GM23248 (cell line): ENCODE data around the gene PLCB1. TPM values are rescaled to one million over a fixed set of nuclear protein-coding genes. Genes with fewer than 3 reads are reported as not detected.

Experiments used
- DNase-seq: peaks from one replicate; pipeline ENCODE4 v3.0.0-alpha.2; 2015
- H2AFZ ChIP-seq: fragments of 200-600 bp; sonication (generic); 2 replicates; pipeline ENCODE4 v1.6.1; 2016; ENCODE audit warnings: antibody characterized with exemption
- H3F3A ChIP-seq: fragments of 200-600 bp; sonication (generic); 2 replicates; pipeline ENCODE4 v1.6.1; 2016; ENCODE audit warnings: mild to moderate bottlenecking, antibody characterized with exemption, mixed run types; ENCODE audit not compliant: insufficient read depth
- H3K27ac ChIP-seq: fragments of 200-600 bp; sonication (generic); 2 replicates; pipeline ENCODE4 v1.5.1; 2016; ENCODE audit warnings: mild to moderate bottlenecking
- H3K27me3 ChIP-seq: fragments of 200-600 bp; sonication (generic); replicated peaks from 2 replicates; pipeline ENCODE4 v1.6.1; 2016; ENCODE audit warnings: mild to moderate bottlenecking; ENCODE audit not compliant: insufficient read depth
- H3K36me3 ChIP-seq: fragments of 200-600 bp; sonication (generic); 2 replicates; pipeline ENCODE4 v1.6.1; 2016; ENCODE audit warnings: low read depth, mild to moderate bottlenecking
- H3K4me1 ChIP-seq: fragments of 200-600 bp; sonication (generic); 2 replicates; pipeline ENCODE4 v1.6.1; 2016; ENCODE audit warnings: mild to moderate bottlenecking; ENCODE audit not compliant: insufficient read depth
- H3K4me2 ChIP-seq: fragments of 200-600 bp; sonication (generic); one replicate; pipeline ENCODE4 v1.6.1; 2016; ENCODE audit warnings: mild to moderate bottlenecking; ENCODE audit not compliant: unreplicated experiment
- H3K4me3 ChIP-seq: fragments of 200-600 bp; sonication (generic); 2 replicates; pipeline ENCODE4 v1.5.1; 2016; ENCODE audit warnings: mild to moderate bottlenecking
- H3K79me2 ChIP-seq: fragments of 200-600 bp; sonication (generic); 2 replicates; pipeline ENCODE4 v1.6.1; 2016; ENCODE audit warnings: mild to moderate bottlenecking; ENCODE audit not compliant: insufficient read depth
- H3K9ac ChIP-seq: fragments of 200-600 bp; sonication (generic); 2 replicates; pipeline ENCODE4 v1.6.1; 2016; ENCODE audit warnings: mild to moderate bottlenecking
- H3K9me2 ChIP-seq: fragments of 200-600 bp; sonication (generic); 2 replicates; pipeline ENCODE4 v1.6.1; 2016; ENCODE audit warnings: mixed run types, mild to moderate bottlenecking, moderate library complexity; ENCODE audit not compliant: insufficient read depth
- H3K9me3 ChIP-seq: fragments of 200-600 bp; sonication (generic); one replicate; pipeline ENCODE4 v1.6.1; 2017; ENCODE audit warnings: low read depth
- H4K20me1 ChIP-seq: fragments of 200-600 bp; sonication (generic); 2 replicates; pipeline ENCODE4 v1.6.0; 2016; ENCODE audit not compliant: insufficient read depth
- EZH2 ChIP-seq: fragments of 200-600 bp; sonication (generic); IDR thresholded peaks from 2 replicates; pipeline ENCODE4 v1.6.1; 2018; ENCODE audit warnings: antibody characterized with exemption, mild to moderate bottlenecking; ENCODE audit not compliant: insufficient read depth, poor library complexity, severe bottlenecking
- EZH2phosphoT487 ChIP-seq: fragments of 200-600 bp; sonication (generic); IDR thresholded peaks from 2 replicates; pipeline ENCODE4 v1.6.1; 2018; ENCODE audit warnings: antibody characterized with exemption, moderate library complexity, mild to moderate bottlenecking, low read depth; ENCODE audit not compliant: insufficient read depth
- WGBS, 2 experiments: methylation state at CpG; one replicate each; pipeline ENCODE4 v1.1.6; 2015 to 2017; ENCODE audit warnings: low lambda C conversion rate in 2 of 2, low coverage in 1 of 2; ENCODE audit errors: missing lambda C conversion rate in 2 of 2; 5-methylcytosine and 5-hydroxymethylcytosine counted together
- in situ Hi-C: fragments of 300-500 bp; cut with MboI; formaldehyde crosslinking; loops from 2 replicates; pipeline ENCODE4 v1.15.0; 2020
- polyA plus RNA-seq: library from polyadenylated mRNA; unstranded; fragments of >200 nt; fragmentation: Nextera tagmentation; extraction: Ambion mirVana; gene quantifications from 2 replicates; pipeline ENCODE4 v1.2.1, GENCODE V29; 2016
- total RNA-seq: library from RNA; depleted of rRNA; stranded (reverse); fragments of >200 nt; shearing (Covaris generic); gene quantifications from 2 replicates; pipeline ENCODE4 v1.2.3, GENCODE V29; 2014

Gene PLCB1
- total and polyA plus RNA-seq, 2 experiments from 2014 or later: 3.7 to 12.8 TPM

DNA sequence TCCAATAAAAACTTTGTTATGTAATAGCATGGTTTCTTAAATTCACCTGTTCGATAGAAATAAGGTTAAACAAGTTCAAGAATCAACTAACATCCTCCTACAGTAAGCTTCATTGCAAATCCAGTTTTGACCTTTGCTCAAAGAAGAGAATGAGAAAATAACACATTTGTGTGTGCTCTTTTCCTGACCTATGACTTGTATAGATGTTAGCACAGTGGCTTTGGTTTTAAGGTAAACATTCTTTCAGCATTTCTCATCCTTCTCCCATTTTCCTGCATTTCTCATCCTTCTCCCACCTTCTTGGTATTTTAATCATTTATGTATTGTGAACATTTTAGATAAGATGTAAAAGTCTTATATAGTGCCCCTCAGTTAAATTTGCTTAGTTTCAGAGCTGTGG lies 73.9 kb downstream of the PLCB1 start:
- Histone ChIP-seq H4K20me1 (no peaks in the 10 kb centered on the region), H3K79me2 (no peaks in the 10 kb centered on the region), H3K27me3 (no peaks in the 10 kb centered on the region), H3K36me3 (no peaks in the 10 kb centered on the region), H3K4me3 (no peak overlapping the region), H3K9ac (no peak overlapping the region), H3K4me1 (peaks cover 5% of the 10 kb centered on the region; the same call in 1 of the 2 replicates), H3K4me2 (no peak overlapping the region), H3K27ac (no peak overlapping the region), H3K9me2 (no peaks in the 10 kb centered on the region), H2AFZ (no peak overlapping the region), H3K9me3 (no peaks in the 10 kb centered on the region), H3F3A (no peaks in the 10 kb centered on the region)
- no peak for DNase-seq
- 100% methylated on average over 1 of the region's 1 CpG for WGBS, 2 experiments
- in situ Hi-C loops: no loop called here
- TF ChIP-seq EZH2 (no peak), EZH2phosphoT487 (no peak)

DNA sequence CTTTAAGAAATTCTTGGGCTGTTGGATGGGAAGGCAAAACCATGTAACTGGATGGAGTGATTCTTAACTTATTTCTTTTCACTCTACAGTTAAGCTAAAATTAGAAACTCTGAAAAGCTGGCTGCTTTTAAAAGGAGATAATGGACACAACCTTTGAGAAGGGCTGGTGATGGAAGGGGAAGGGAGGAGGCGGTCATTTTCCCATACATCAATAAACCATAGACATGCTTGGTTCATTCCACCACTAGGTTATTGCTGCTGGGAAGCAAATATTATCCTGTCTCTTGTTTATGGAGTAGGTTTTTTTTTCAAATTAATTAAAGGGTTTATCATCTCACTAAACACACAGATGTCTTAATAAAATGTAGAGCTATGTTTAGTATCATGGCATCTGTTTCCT lies 76.2 kb downstream of the PLCB1 start:
- Histone ChIP-seq H3K27ac (no peak overlapping the region), H3K36me3 (no peaks in the 10 kb centered on the region), H3F3A (no peaks in the 10 kb centered on the region), H3K79me2 (no peaks in the 10 kb centered on the region), H3K27me3 (no peaks in the 10 kb centered on the region), H3K9me2 (no peaks in the 10 kb centered on the region), H3K4me2 (no peak overlapping the region), H3K9me3 (no peaks in the 10 kb centered on the region), H3K4me1 (peaks cover 16% of the 10 kb centered on the region; the same call in 1 of the 2 replicates), H3K9ac (no peak overlapping the region), H4K20me1 (no peaks in the 10 kb centered on the region), H2AFZ (no peak overlapping the region), H3K4me3 (no peak overlapping the region)
- TF ChIP-seq EZH2 (no peak), EZH2phosphoT487 (no peak)
- DNase-seq: no peak
- WGBS, 2 experiments: 100% methylated on average over 1 of the region's 1 CpG
- in situ Hi-C loops: no loop called here

DNA sequence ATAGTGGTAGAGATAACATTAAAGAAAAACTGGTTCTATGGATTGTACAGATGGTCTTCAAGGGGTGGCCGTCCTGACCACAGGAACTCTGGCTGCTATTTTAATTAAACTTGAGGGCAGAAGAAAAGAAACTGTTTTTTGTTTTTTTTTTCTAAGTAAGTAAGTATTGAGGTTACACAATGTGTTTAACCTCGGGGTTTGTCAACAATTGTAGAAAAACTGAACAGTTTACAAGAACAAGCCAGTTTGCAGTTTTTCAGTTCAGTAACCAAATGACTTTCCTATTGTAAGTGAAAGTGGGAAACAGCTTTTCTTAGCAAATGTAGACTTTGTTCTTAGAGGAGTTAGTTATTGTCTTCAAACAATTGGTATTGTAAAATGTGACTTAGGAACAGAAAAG lies 77.0 kb downstream of the PLCB1 start:
- TF ChIP-seq EZH2phosphoT487: no peak
- TF ChIP-seq EZH2: no peak
- in situ Hi-C loops: no loop called here
- Histone ChIP-seq H3F3A (no peaks in the 10 kb centered on the region), H3K27me3 (no peaks in the 10 kb centered on the region), H3K4me2 (no peak overlapping the region), H3K27ac (no peak overlapping the region), H3K9me3 (no peaks in the 10 kb centered on the region), H3K4me1 (peaks cover 16% of the 10 kb centered on the region; the same call in 1 of the 2 replicates), H3K4me3 (no peak overlapping the region), H2AFZ (peak overlapping the region; percentile 10; the same call in 1 of the 2 replicates), H3K9ac (no peak overlapping the region), H3K79me2 (no peaks in the 10 kb centered on the region), H4K20me1 (no peaks in the 10 kb centered on the region), H3K9me2 (no peaks in the 10 kb centered on the region), H3K36me3 (no peaks in the 10 kb centered on the region)
- 52% methylated on average over 2 of the region's 2 CpGs for WGBS, 2 experiments
- peak; percentile 7 for DNase-seq

DNA sequence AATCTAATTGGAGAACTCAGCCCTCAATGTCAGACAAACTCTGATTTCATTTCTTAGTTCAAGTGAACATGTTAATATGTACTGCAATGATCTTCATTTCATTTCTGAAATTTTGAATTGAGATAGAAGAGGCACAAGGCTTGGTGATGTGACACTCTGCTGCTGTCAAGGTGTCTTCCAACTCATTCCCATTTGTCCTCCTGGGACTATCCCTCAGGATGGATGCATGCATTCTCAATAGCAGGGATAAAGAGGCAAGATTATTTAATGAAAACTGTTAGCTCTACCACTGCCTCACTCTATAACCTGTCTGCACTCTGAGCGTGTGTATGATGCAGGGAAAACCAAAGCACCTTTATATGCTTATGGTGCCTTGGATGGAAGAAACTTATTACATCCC lies 78.7 kb downstream of the PLCB1 start:
- H3K4me3 ChIP-seq: no peak overlapping the region
- WGBS, 2 experiments: 81 to 96% methylated on average over 1 of the region's 1 CpG
- H3K36me3 ChIP-seq: no peaks in the 10 kb centered on the region
- no peak overlapping the region for H2AFZ ChIP-seq
- TF ChIP-seq EZH2 (no peak), EZH2phosphoT487 (no peak)
- DNase-seq: no peak
- H3K4me2 ChIP-seq: no peak overlapping the region
- peaks cover 15% of the 10 kb centered on the region; the same call in 1 of the 2 replicates for H3K4me1 ChIP-seq
- no peaks in the 10 kb centered on the region for H3K27me3 ChIP-seq
- no peak overlapping the region for H3K9ac ChIP-seq
- no peaks in the 10 kb centered on the region for H3K9me2 ChIP-seq
- H3K27ac ChIP-seq: no peak overlapping the region
- in situ Hi-C loops: no loop called here
- no peaks in the 10 kb centered on the region for H3F3A ChIP-seq
- no peaks in the 10 kb centered on the region for H4K20me1 ChIP-seq
- H3K9me3 ChIP-seq: no peaks in the 10 kb centered on the region
- H3K79me2 ChIP-seq: no peaks in the 10 kb centered on the region

DNA sequence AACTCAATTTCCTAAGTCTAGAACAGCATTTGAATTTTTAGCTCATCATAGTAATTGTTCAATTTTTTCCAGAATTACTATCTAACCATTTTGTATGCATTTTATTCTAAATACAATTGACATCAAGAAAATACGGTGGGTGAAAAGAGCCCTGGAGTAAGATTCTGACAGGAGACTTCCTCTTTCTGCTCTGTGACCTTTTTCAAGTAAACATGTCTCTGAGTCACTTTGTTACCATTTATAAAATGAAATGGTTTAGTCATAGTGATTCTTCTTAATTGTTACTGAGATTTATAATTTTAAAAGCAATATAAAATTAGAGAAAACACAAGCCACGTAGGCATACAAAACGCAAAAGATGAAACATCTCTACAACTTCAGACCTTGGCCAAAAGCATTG lies 80.2 kb downstream of the PLCB1 start:
- DNase-seq: peak; percentile 22
- Histone ChIP-seq H3F3A (no peaks in the 10 kb centered on the region), H3K4me3 (no peak overlapping the region), H2AFZ (no peak overlapping the region), H3K9me2 (no peaks in the 10 kb centered on the region), H3K27me3 (no peaks in the 10 kb centered on the region), H3K9me3 (no peaks in the 10 kb centered on the region), H4K20me1 (no peaks in the 10 kb centered on the region), H3K27ac (no peak overlapping the region), H3K4me1 (peaks cover 10% of the 10 kb centered on the region; the same call in 1 of the 2 replicates), H3K9ac (no peak overlapping the region), H3K4me2 (no peak overlapping the region), H3K79me2 (no peaks in the 10 kb centered on the region), H3K36me3 (no peaks in the 10 kb centered on the region)
- 53 to 60% methylated on average over 3 of the region's 3 CpGs for WGBS, 2 experiments
- TF ChIP-seq EZH2phosphoT487 (no peak), EZH2 (no peak)
- in situ Hi-C loops: no loop called here
